ENCODE measurements around the gene SLC6A12.

- TF ChIP-seq POLR2A (IDR thresholded peaks at IDR 0.05; ENCODE audit: low read depth, low read length) (no peak), POLR2AphosphoS5 (IDR thresholded peaks at IDR 0.05; ENCODE audit: low read depth, low read length) (no peak), TAF1 (IDR thresholded peaks at IDR 0.05; ENCODE audit: borderline replicate concordance, low read depth, low read length) (no peak)
Measured at GRCh38 chr12:221736-222135, 7.8 kb upstream of the SLC6A12 start.

All from GM12892 (cell line).